ENCODE measurements around the gene BRWD1. TPM values are rescaled to one million over a fixed set of nuclear protein-coding genes. Genes with fewer than 3 reads are reported as not detected.

Gene BRWD1
- total RNA-seq, 1 experiment from 2014 or later: 37.1 TPM

DNA sequence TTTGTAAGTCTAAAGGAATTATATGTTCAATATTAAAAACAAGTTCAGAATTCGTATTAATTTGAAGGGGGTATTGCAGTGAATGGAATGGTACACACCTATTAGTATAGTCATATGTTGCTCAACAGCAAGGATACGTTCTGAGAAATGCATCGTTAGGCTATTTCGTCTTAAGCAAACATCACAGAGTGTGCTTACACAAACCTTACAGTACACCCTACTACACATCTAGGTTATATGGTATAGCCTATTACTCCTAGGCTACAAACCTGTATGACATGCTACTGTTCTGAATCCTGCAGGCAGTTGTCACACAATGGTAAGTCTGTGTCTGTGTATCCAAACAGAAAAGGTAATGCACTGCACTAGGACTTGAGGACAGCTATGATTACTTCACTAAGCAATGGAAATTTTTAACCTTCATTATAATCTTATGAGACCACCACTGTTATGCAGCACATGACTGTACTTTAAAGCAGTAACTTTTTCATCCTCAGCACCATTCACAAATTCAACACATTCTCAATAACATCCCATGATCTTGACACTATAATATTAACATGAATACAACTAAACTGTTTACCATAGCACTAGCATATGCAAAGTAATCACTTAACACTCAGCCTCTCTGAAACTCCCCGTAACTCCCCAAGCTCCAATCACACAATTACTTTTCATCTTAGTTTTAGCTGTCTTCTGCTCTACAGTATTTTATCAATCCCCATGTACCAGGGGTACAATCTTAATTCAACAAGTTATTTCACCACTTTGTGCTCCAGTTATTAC lies 115.8 kb downstream of the BRWD1 start:
- Mint-ChIP-seq H3K4me1 (ENCODE audit: low read depth, unreplicated experiment) (peaks cover 13% of the 10 kb centered on the region), H3K27ac (ENCODE audit: unreplicated experiment) (no peak overlapping the region), H3K9me3 (ENCODE audit: unreplicated experiment) (no peaks in the 10 kb centered on the region), H3K4me3 (ENCODE audit: unreplicated experiment) (no peak overlapping the region), H3K27me3 (ENCODE audit: insufficient read depth, unreplicated experiment) (no peaks in the 10 kb centered on the region), H3K36me3 (ENCODE audit: insufficient read depth, unreplicated experiment) (peaks cover 79% of the 10 kb centered on the region)
- Histone ChIP-seq H3K4me3 (ENCODE audit: low read depth, low read length) (no peak overlapping the region), H3K4me1 (no peaks in the 10 kb centered on the region), H3K27me3 (replicated peaks; ENCODE audit: control insufficient read depth, insufficient read depth, low read length) (no peaks in the 10 kb centered on the region), H3K36me3 (ENCODE audit: control insufficient read depth, insufficient read depth, low read length) (no peaks in the 10 kb centered on the region), H3K9me3 (no peaks in the 10 kb centered on the region)
- TF ChIP-seq, protein P1, sequence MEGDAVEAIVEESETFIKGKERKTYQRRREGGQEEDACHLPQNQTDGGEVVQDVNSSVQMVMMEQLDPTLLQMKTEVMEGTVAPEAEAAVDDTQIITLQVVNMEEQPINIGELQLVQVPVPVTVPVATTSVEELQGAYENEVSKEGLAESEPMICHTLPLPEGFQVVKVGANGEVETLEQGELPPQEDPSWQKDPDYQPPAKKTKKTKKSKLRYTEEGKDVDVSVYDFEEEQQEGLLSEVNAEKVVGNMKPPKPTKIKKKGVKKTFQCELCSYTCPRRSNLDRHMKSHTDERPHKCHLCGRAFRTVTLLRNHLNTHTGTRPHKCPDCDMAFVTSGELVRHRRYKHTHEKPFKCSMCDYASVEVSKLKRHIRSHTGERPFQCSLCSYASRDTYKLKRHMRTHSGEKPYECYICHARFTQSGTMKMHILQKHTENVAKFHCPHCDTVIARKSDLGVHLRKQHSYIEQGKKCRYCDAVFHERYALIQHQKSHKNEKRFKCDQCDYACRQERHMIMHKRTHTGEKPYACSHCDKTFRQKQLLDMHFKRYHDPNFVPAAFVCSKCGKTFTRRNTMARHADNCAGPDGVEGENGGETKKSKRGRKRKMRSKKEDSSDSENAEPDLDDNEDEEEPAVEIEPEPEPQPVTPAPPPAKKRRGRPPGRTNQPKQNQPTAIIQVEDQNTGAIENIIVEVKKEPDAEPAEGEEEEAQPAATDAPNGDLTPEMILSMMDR (IDR thresholded peaks at IDR 0.05; ENCODE audit: insufficient read depth in 1 of 2, low read depth in 1 of 2, low read length in 1 of 2, severe bottlenecking in 1 of 2, unreplicated experiment in 1 of 2): no peak
- ChIA-PET CTCF (no interaction called here), POLR2A (no interaction called here)
- no peak for DNase-seq
- intact Hi-C loops (cut with micrococcal nuclease; ENCODE audit: unreplicated experiment): no loop called here
- no TSS peak for BruUV-seq (replicated peaks)

DNA sequence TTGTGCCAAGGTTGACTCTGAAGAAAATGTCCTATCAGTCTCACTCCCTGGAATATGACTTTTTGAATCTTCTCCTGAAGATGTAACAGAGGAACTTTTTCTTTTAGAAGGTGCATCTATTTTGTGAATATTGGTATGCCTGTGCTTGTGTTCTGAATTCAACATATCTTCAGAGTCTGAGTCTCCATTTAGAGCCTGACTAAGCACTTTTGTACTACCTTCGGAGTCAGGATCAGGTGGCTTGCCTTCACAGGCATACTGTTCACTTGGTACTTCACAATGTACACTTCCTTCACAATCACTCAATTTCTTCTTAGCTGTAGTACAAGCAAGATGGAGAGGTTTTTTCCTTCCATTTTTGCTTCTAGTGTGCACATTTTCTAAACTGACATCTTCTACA lies 116.6 kb downstream of the BRWD1 start:
- Histone ChIP-seq H3K4me3 (ENCODE audit: low read depth, low read length) (no peak overlapping the region), H3K9me3 (no peaks in the 10 kb centered on the region), H3K4me1 (no peaks in the 10 kb centered on the region), H3K36me3 (ENCODE audit: control insufficient read depth, insufficient read depth, low read length) (no peaks in the 10 kb centered on the region), H3K27me3 (replicated peaks; ENCODE audit: control insufficient read depth, insufficient read depth, low read length) (no peaks in the 10 kb centered on the region)
- ChIA-PET POLR2A (no interaction called here), CTCF (no interaction called here)
- H3K9me3 Mint-ChIP-seq (ENCODE audit: unreplicated experiment): no peaks in the 10 kb centered on the region
- no peak for DNase-seq
- H3K27ac Mint-ChIP-seq (ENCODE audit: unreplicated experiment): no peak overlapping the region
- H3K27me3 Mint-ChIP-seq (ENCODE audit: insufficient read depth, unreplicated experiment): no peaks in the 10 kb centered on the region
- peaks cover 71% of the 10 kb centered on the region for H3K36me3 Mint-ChIP-seq (ENCODE audit: insufficient read depth, unreplicated experiment)
- TF ChIP-seq, protein P1 (IDR thresholded peaks at IDR 0.05; ENCODE audit: insufficient read depth in 1 of 2, low read depth in 1 of 2, low read length in 1 of 2, severe bottlenecking in 1 of 2, unreplicated experiment in 1 of 2): no peak
- BruUV-seq (replicated peaks): no TSS peak
- intact Hi-C loops (cut with micrococcal nuclease; ENCODE audit: unreplicated experiment): no loop called here
- H3K4me3 Mint-ChIP-seq (ENCODE audit: unreplicated experiment): no peak overlapping the region
- H3K4me1 Mint-ChIP-seq (ENCODE audit: low read depth, unreplicated experiment): peaks cover 13% of the 10 kb centered on the region

DNA sequence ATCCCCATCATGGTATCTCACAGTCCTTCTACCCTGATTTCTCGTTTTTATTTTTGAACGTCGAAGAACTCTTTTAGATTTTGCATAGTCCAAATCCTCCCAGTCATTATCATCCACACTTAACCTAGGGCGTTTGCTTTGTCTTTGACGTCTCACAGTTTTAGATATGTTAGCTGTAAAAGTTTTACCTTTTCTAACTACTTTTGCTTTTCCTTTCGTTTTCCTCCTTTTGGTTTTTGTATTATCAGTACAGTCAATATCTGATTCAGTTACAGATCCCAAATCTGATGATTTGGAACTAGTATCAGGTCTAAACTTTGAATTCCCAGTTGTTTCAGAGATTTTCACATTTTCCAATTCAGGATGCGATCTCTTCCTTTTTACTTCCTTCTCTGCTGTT lies 117.1 kb downstream of the BRWD1 start:
- no peak for DNase-seq
- Mint-ChIP-seq H3K9me3 (ENCODE audit: unreplicated experiment) (no peaks in the 10 kb centered on the region), H3K36me3 (ENCODE audit: insufficient read depth, unreplicated experiment) (peaks cover 68% of the 10 kb centered on the region), H3K4me3 (ENCODE audit: unreplicated experiment) (no peak overlapping the region), H3K27ac (ENCODE audit: unreplicated experiment) (no peak overlapping the region), H3K4me1 (ENCODE audit: low read depth, unreplicated experiment) (peaks cover 13% of the 10 kb centered on the region), H3K27me3 (ENCODE audit: insufficient read depth, unreplicated experiment) (no peaks in the 10 kb centered on the region)
- ChIA-PET CTCF (no interaction called here), POLR2A (no interaction called here)
- Histone ChIP-seq H3K36me3 (ENCODE audit: control insufficient read depth, insufficient read depth, low read length) (no peaks in the 10 kb centered on the region), H3K9me3 (no peaks in the 10 kb centered on the region), H3K4me1 (no peaks in the 10 kb centered on the region), H3K4me3 (ENCODE audit: low read depth, low read length) (no peak overlapping the region), H3K27me3 (replicated peaks; ENCODE audit: control insufficient read depth, insufficient read depth, low read length) (no peaks in the 10 kb centered on the region)
- BruUV-seq (replicated peaks): no TSS peak
- TF ChIP-seq, protein P1 (IDR thresholded peaks at IDR 0.05; ENCODE audit: insufficient read depth in 1 of 2, low read depth in 1 of 2, low read length in 1 of 2, severe bottlenecking in 1 of 2, unreplicated experiment in 1 of 2): no peak
- intact Hi-C loops (cut with micrococcal nuclease; ENCODE audit: unreplicated experiment): no loop called here

Data from Caco-2 (cell line).